Measurements from ENCODE around the gene GLT8D1.
A peak's percentile ranks its signal among the peaks of the same experiment; 100 is the strongest.

The GLT8D1 gene

DNA sequence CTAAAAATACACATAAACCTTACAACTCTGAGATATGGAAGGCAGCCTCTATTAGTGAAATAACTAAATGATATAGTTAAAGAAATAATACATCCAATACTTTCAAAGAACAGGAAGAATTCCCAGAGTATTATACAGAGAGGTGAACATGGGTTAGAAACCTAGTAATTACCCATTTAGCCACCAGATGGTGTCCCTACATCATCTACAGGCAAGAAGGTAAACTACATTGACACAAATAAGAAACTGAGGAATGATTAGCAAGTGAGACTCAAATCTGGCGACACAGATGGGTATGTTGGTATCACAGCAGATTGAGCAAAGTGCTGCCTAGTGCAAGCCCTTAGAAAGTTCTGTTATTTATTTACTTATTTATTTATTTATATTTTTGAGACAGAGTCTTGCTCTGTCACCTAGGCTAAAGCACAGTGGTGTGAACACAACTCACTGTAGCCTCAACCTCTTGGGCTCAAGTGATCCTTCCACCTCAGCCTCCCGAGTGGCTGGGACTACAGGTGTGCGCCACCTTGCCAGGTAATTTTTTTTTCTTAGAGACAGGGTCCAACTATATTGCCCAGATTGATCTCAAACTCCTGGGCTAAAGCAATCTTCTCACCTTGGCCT lies 36.9 kb upstream of the GLT8D1 start:
- H3K36me3 ChIP-seq (ENCODE audit: control insufficient read depth in 2 of 2, insufficient read depth in 1 of 2, low read length in 2 of 2) = peaks cover 54 to 89% of the 10 kb centered on the region in 2 experiments
- ChIA-PET POLR2A (no interaction called here), CTCF (interaction anchor here (0.6 kb wide), 2 partner anchors 59 to 337 kb away, joined by 3 read pairs; no protein-coding TSS in a partner anchor)

DNA sequence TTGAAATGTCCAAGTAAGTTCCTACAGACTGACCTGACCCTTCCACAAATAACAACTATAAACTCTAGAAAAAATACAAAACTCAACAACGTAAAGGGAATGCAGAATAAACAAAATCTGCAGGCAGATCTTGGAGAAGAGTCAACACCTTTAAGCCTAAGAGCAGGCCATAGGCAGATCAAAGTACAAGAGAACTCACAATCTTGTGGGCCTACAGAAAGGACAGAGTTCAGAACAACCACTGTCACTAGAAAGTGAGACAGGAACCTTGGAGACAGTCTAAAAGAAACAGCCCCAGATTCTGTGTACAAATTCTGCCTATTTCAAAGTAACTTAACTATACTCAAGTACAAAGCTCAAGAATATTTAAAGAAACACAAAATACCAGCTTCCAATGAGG lies 34.1 kb upstream of the GLT8D1 start:
- Histone ChIP-seq H3K36me3 (ENCODE audit: control insufficient read depth in 2 of 2, insufficient read depth in 1 of 2, low read length in 2 of 2) (peaks cover 44 to 89% of the 10 kb centered on the region in 2 experiments), H3K27ac (ENCODE audit: extremely low read depth, low read depth, low read length) (no peak overlapping the region), H3K4me3 (ENCODE audit: low read depth, low read length) (no peak overlapping the region), H3K4me1 (ENCODE audit: control insufficient read depth, insufficient read depth, low read length) (no peaks in the 10 kb centered on the region), H3K9me3 (ENCODE audit: control insufficient read depth, insufficient read depth, low read depth, low read length) (no peaks in the 10 kb centered on the region)
- no peak for TF ChIP-seq FEZF1 (tag by site-specific recombination; IDR thresholded peaks at IDR 0.05)
- TF ChIP-seq, protein P1, sequence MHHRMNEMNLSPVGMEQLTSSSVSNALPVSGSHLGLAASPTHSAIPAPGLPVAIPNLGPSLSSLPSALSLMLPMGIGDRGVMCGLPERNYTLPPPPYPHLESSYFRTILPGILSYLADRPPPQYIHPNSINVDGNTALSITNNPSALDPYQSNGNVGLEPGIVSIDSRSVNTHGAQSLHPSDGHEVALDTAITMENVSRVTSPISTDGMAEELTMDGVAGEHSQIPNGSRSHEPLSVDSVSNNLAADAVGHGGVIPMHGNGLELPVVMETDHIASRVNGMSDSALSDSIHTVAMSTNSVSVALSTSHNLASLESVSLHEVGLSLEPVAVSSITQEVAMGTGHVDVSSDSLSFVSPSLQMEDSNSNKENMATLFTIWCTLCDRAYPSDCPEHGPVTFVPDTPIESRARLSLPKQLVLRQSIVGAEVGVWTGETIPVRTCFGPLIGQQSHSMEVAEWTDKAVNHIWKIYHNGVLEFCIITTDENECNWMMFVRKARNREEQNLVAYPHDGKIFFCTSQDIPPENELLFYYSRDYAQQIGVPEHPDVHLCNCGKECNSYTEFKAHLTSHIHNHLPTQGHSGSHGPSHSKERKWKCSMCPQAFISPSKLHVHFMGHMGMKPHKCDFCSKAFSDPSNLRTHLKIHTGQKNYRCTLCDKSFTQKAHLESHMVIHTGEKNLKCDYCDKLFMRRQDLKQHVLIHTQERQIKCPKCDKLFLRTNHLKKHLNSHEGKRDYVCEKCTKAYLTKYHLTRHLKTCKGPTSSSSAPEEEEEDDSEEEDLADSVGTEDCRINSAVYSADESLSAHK (tag by site-specific recombination; IDR thresholded peaks at IDR 0.05) = no peak
- TF ChIP-seq, protein P2, sequence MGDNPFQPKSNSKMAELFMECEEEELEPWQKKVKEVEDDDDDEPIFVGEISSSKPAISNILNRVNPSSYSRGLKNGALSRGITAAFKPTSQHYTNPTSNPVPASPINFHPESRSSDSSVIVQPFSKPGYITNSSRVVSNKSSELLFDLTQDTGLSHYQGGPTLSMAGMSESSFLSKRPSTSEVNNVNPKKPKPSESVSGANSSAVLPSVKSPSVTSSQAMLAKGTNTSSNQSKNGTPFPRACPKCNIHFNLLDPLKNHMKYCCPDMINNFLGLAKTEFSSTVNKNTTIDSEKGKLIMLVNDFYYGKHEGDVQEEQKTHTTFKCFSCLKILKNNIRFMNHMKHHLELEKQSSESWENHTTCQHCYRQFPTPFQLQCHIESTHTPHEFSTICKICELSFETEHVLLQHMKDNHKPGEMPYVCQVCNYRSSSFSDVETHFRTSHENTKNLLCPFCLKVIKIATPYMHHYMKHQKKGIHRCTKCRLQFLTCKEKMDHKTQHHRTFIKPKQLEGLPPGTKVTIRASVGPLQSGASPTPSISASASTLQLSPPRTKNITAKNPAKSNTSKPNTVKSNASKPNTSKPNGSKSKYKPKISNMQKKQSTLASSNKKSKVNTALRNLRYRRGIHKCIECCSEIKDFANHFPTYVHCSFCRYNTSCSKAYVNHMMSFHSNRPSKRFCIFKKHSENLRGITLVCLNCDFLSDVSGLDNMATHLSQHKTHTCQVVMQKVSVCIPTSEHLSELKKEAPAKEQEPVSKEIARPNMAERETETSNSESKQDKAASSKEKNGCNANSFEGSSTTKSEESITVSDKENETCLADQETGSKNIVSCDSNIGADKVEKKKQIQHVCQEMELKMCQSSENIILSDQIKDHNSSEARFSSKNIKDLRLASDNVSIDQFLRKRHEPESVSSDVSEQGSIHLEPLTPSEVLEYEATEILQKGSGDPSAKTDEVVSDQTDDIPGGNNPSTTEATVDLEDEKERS (tag by site-specific recombination; IDR thresholded peaks at IDR 0.05) = no peak
- ChIA-PET POLR2A (no interaction called here), CTCF (interaction anchor here (0.9 kb wide), 1 partner anchor 9 kb away, joined by 3 read pairs; no protein-coding TSS in a partner anchor)

More for the DNA sequence above, 36.9 kb upstream of the GLT8D1 start:
- Histone ChIP-seq H3K4me1 (ENCODE audit: control insufficient read depth, insufficient read depth, low read length) (no peaks in the 10 kb centered on the region), H3K4me3 (ENCODE audit: low read depth, low read length) (no peak overlapping the region), H3K27ac (ENCODE audit: extremely low read depth, low read depth, low read length) (no peak overlapping the region), H3K9me3 (ENCODE audit: control insufficient read depth, insufficient read depth, low read depth, low read length) (no peaks in the 10 kb centered on the region)
- no peak for TF ChIP-seq HOXC10 (CRISPR knock-in tag; IDR thresholded peaks at IDR 0.05)
- peak; percentile 43 for TF ChIP-seq ZNF654 (tag by site-specific recombination; IDR thresholded peaks at IDR 0.05; ENCODE audit: low read depth)
- TF ChIP-seq ZNF621 (tag by site-specific recombination; IDR thresholded peaks at IDR 0.05) = no peak

DNA sequence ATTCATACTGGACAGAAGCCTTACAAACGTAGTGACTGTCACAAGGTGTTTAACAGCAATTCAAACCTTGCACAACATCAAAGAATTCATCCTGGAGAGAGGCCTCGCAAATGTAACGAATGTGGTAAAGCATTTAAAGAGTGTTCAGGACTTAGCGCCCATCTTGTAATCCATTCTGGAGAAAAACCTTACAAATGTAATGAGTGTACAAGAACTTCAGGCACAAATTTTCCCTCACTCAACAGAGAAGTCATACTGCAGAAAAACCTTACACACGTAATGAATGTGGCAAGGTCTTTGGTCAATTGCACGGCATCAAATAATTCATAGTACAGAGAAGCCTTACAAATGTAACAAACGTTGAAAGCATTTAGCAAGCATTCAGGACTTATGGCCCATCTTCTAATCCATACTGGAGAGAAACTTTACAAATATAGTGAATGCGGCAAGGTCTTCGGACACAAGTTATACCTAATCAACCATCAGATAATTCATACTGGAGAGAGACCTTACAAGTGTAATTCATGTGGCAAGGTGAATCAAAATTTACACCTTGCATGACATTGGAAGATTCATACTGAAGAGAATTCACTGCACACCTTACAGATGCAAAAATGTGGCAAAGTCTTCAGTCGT lies 27.8 kb upstream of the GLT8D1 start:
- Histone ChIP-seq H3K36me3 (ENCODE audit: control insufficient read depth in 2 of 2, insufficient read depth in 1 of 2, low read length in 2 of 2) (peaks cover 15 to 77% of the 10 kb centered on the region in 2 experiments), H3K4me1 (ENCODE audit: control insufficient read depth, insufficient read depth, low read length) (no peaks in the 10 kb centered on the region), H3K4me3 (ENCODE audit: low read depth, low read length) (no peak overlapping the region), H3K9me3 (ENCODE audit: control insufficient read depth, insufficient read depth, low read depth, low read length) (no peaks in the 10 kb centered on the region), H3K27ac (ENCODE audit: extremely low read depth, low read depth, low read length) (no peak overlapping the region)
- TF ChIP-seq GLI4 (tag by site-specific recombination; IDR thresholded peaks at IDR 0.05) (no peak), ZNF341 (tag by site-specific recombination; IDR thresholded peaks at IDR 0.05; ENCODE audit: low read depth) (no peak), ZNF274 (IDR thresholded peaks at IDR 0.05; ENCODE audit: low read length) (no peak), ZNF274 (tag by site-specific recombination; IDR thresholded peaks at IDR 0.05; ENCODE audit: borderline replicate concordance) (peak; percentile 47; the same call in 1 of the 2 replicates), SETDB1 (IDR thresholded peaks at IDR 0.05; ENCODE audit: insufficient read length, low read length) (peak; percentile 83)
- CTCF ChIA-PET = no interaction called here
- POLR2A ChIA-PET = no interaction called here

DNA sequence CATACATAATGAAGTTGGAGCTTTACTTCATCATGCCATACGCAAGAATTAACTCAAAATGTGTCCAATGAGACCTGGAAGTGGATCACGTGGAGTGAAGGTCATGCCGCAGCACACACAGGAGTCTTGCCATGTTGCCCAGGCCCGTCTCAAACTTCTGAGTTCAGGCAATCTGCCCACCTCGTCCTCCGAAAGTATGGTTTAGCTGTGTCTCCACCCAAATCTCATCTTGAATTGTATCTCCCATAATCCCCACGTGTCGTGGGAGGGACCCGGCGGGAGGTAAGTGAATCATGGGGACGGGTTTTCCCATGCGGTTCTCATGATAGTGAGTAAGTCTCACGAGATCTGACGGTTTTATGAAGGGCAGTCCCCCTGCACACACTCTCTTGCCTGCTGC lies 26.0 kb upstream of the GLT8D1 start:
- no peak overlapping the region for H3K27ac ChIP-seq (ENCODE audit: extremely low read depth, low read depth, low read length)

More for the DNA sequence above, 26.0 kb upstream of the GLT8D1 start:
- ChIA-PET CTCF (no interaction called here), POLR2A (no interaction called here)
- H3K4me1 ChIP-seq (ENCODE audit: control insufficient read depth, insufficient read depth, low read length) = no peaks in the 10 kb centered on the region
- H3K36me3 ChIP-seq (ENCODE audit: control insufficient read depth in 2 of 2, insufficient read depth in 1 of 2, low read length in 2 of 2) = peaks cover 7 to 69% of the 10 kb centered on the region in 2 experiments
- TF ChIP-seq ZNF2 (tag by site-specific recombination; IDR thresholded peaks at IDR 0.05) (no peak), ZSCAN16 (tag by site-specific recombination; IDR thresholded peaks at IDR 0.05) (no peak), ZNF341 (tag by site-specific recombination; IDR thresholded peaks at IDR 0.05; ENCODE audit: low read depth) (no peak), ZBTB1 (tag by site-specific recombination; IDR thresholded peaks at IDR 0.05) (no peak)
- TF ChIP-seq, protein P3, sequence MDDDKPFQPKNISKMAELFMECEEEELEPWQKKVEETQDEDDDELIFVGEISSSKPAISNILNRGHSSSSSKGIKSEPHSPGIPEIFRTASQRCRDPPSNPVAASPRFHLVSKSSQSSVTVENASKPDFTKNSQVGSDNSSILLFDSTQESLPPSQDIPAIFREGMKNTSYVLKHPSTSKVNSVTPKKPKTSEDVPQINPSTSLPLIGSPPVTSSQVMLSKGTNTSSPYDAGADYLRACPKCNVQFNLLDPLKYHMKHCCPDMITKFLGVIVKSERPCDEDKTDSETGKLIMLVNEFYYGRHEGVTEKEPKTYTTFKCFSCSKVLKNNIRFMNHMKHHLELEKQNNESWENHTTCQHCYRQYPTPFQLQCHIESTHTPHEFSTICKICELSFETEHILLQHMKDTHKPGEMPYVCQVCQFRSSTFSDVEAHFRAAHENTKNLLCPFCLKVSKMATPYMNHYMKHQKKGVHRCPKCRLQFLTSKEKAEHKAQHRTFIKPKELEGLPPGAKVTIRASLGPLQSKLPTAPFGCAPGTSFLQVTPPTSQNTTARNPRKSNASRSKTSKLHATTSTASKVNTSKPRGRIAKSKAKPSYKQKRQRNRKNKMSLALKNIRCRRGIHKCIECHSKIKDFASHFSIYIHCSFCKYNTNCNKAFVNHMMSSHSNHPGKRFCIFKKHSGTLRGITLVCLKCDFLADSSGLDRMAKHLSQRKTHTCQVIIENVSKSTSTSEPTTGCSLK (tag by site-specific recombination; IDR thresholded peaks at IDR 0.05) = no peak
- no peaks in the 10 kb centered on the region for H3K9me3 ChIP-seq (ENCODE audit: control insufficient read depth, insufficient read depth, low read depth, low read length)
- H3K4me3 ChIP-seq (ENCODE audit: low read depth, low read length) = no peak overlapping the region
